ENCODE data around the gene NADSYN1. TPM values are rescaled to one million over a fixed set of nuclear protein-coding genes. Genes with fewer than 3 reads are reported as not detected.

The NADSYN1 gene
- polyA plus RNA-seq, 4 donors = 38.3 to 47.1 (median 42.3) TPM

GRCh38 chr11:71542879-71543777 is 90.1 kb downstream of the NADSYN1 start:
- no peak for DNase-seq (ENCODE audit: low read depth in 4 of 4, low spot score in 3 of 4)

DNA sequence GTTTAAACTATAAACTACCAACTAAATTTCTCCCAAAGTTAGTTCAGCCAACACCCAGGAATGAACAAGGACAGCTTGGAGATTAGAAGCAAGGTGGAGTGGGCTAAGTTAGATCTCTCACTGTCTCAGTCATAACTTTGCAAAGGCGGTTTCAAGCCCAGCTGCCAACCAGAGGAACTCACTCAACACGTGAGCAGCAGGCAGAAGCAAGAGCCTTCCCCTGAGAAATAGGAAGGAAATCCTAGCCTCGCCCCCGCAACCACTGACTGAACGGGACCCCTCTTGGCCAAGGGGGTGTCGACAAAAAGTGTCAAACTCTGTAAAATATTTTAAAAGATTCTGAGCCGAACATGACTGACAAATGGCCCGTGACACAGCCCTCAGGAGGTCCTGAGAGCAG is 90.9 kb downstream of the NADSYN1 start:
- no peak for DNase-seq (ENCODE audit: low read depth in 4 of 4, low spot score in 3 of 4)

GRCh38 chr11:71544525-71545214 is 91.7 kb downstream of the NADSYN1 start:
- no peak for DNase-seq (ENCODE audit: low read depth in 4 of 4, low spot score in 3 of 4)

GRCh38 chr11:71545405-71545966 is 92.5 kb downstream of the NADSYN1 start:
- DNase-seq (ENCODE audit: low read depth in 4 of 4, low spot score in 3 of 4) = no peak

DNA sequence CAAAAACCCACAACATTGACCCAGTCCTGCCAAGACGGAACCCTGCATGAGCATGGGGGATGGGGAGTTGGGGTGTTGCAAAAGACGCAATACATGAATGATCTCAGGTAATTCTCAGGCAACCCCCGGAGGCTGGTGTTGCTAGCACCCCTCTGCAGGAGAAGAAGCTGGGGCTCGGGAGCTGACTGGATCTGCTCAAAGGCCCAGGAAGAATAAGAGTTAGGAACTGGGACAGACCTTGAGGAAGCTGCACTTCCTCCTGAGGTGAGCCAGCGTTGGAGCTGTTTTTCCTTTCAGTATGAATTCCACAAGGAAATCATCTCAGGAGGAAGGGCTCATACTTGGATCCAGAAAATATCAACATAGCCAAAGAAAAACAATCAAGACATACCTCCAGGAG is 95.1 kb downstream of the NADSYN1 start, which contains the start of gene KRTAP5-9:
Gene KRTAP5-9, plus strand, starts transcription at position 301 of the 400 bp plus-strand sequence. CDS start 238 bp downstream, outside the sequence.
- no peak for DNase-seq (ENCODE audit: low read depth in 4 of 4, low spot score in 3 of 4)

GRCh38 chr11:71548716-71549151 is 95.7 kb downstream of the NADSYN1 start:
- DNase-seq (ENCODE audit: low read depth in 4 of 4, low spot score in 3 of 4) = no peak

Other genes starting within 250 kb of the NADSYN1 start
- gene SHANK2, start 200.6 kb upstream of the NADSYN1 start, polyA plus RNA-seq (ENCODE audit: insufficient read length in 4 of 4) = 10 to 100 TPM; 27.2 to 33.8 (median 30.9) TPM
- gene DHCR7, start 4.8 kb upstream of the NADSYN1 start, polyA plus RNA-seq (ENCODE audit: insufficient read length in 4 of 4) = 10 to 100 TPM; 37.8 to 49.5 (median 43.0) TPM
- gene KRTAP5-7, start 74.1 kb downstream of the NADSYN1 start, polyA plus RNA-seq (ENCODE audit: insufficient read length in 4 of 4) = under 1 TPM in 2 of 4 donors, not detected in 2; 0.09 to 0.16 TPM
- 1 to 10 TPM in 1 of 4 donors, under 1 TPM in 3; 0.47 to 1.0 (median 0.71) TPM for gene KRTAP5-8, start 84.8 kb downstream of the NADSYN1 start, polyA plus RNA-seq (ENCODE audit: insufficient read length in 4 of 4)
- gene KRTAP5-9, start 95.2 kb downstream of the NADSYN1 start, polyA plus RNA-seq (ENCODE audit: insufficient read length in 4 of 4) = under 1 TPM; 0.19 to 0.47 (median 0.44) TPM
- gene KRTAP5-10, start 112.4 kb downstream of the NADSYN1 start, polyA plus RNA-seq (ENCODE audit: insufficient read length in 4 of 4) = under 1 TPM in 3 of 4 donors, not detected in 1; 0.12 to 0.21 (median 0.20) TPM
- under 1 TPM in 1 of 4 donors, not detected in 3; 0.21 TPM for gene KRTAP5-11, start 129.7 kb downstream of the NADSYN1 start, polyA plus RNA-seq (ENCODE audit: insufficient read length in 4 of 4)

Data from right renal pelvis (tissue), 4 donors.